Cardiac fibroblast (primary cell): ENCODE measurements around the gene DNAAF9.
A peak's percentile ranks its signal among the peaks of the same experiment; 100 is the strongest.

Source experiments
- DNase-seq, 2 donors: peaks; one replicate each; pipeline versions ENCODE4 v3.0.0 to v3.0.0-alpha.2; 2010; ENCODE audit warnings: low read depth in 2 of 2
- H3K4me3 ChIP-seq, 2 donors: replicated peaks in 1 of 2; 1 replicate in 1 of 2; 2 replicates in 1 of 2; pipeline ENCODE4 v1.5.1; 2011; ENCODE audit warnings: low read depth in 2 of 2, low read length in 2 of 2, mild to moderate bottlenecking in 2 of 2, moderate library complexity in 1 of 2
- TF ChIP-seq, protein P1 (sequence below): IDR thresholded peaks from one replicate; pipeline ENCODE4 v1.5.1; 2011; ENCODE audit warnings: low read depth, mild to moderate bottlenecking, low read length, inconsistent platforms

DNAAF9 gene

DNA sequence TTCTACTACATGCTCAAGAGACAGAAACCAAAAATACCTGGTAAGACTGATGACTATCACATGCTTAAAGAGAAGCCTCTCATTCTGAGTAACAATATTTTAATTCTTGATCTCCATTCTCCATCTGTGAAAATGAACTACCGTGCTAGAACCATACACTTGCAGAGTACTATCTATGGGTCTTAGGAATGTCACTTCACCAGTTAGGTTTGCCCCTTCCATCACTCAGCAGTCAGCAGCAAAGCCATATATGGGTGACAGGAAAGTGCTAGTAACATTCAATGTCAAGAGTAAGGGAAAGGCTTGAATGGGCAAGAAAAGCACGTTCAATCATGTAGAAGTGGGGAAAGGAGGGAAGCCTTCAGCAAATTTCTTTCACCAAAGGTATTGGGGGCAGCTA lies 2.3 kb downstream of the DNAAF9 start:
- no peak overlapping the region for H3K4me3 ChIP-seq

DNA sequence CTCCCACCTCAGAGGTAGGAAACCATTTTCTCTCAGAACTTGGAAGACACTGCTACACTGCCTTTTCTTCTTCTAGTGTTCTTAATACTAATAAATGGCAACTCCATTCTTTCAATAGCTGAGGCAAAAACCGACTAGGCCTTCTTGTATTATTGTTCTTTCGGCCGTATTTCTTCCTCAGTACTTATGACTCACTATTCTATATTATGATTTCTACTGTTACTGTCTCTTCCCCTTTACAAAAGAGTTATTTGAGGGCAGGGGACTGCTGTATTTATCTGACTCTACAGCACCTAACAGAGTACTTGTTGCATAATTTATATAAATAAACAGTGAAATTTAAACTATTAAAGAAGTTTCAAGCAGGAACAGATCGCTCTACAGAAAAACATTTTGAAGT lies 3.1 kb downstream of the DNAAF9 start:
- DNase-seq, result peak in 1 of 2 donors; percentile 26
- TF ChIP-seq, protein P1, sequence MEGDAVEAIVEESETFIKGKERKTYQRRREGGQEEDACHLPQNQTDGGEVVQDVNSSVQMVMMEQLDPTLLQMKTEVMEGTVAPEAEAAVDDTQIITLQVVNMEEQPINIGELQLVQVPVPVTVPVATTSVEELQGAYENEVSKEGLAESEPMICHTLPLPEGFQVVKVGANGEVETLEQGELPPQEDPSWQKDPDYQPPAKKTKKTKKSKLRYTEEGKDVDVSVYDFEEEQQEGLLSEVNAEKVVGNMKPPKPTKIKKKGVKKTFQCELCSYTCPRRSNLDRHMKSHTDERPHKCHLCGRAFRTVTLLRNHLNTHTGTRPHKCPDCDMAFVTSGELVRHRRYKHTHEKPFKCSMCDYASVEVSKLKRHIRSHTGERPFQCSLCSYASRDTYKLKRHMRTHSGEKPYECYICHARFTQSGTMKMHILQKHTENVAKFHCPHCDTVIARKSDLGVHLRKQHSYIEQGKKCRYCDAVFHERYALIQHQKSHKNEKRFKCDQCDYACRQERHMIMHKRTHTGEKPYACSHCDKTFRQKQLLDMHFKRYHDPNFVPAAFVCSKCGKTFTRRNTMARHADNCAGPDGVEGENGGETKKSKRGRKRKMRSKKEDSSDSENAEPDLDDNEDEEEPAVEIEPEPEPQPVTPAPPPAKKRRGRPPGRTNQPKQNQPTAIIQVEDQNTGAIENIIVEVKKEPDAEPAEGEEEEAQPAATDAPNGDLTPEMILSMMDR, result no peak
- no peak overlapping the region for H3K4me3 ChIP-seq

More for the DNA sequence above, 2.3 kb downstream of the DNAAF9 start:
- no peak for DNase-seq
- TF ChIP-seq, protein P1, result no peak

DNA sequence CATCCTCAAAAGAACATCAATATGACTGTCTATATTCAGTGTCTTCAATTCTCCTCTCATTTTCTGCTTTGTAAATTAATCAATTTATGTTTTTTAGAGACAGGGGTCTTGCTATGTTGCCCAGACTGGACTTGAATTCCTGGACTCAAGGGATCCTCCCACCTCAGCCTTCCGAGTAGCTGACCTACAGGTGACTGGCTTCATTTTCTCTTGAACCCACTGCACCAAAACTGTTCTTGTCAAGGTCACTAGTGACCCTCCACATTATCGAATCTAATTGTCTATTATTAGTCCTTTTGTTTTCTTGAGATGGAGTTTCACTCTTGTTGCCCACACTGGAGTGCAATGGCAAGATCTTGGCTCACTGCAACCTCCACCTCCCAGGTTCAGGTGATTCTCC lies 3.7 kb downstream of the DNAAF9 start:
- H3K4me3 ChIP-seq, result no peak overlapping the region
- no peak for DNase-seq
- TF ChIP-seq, protein P1, result no peak

DNA sequence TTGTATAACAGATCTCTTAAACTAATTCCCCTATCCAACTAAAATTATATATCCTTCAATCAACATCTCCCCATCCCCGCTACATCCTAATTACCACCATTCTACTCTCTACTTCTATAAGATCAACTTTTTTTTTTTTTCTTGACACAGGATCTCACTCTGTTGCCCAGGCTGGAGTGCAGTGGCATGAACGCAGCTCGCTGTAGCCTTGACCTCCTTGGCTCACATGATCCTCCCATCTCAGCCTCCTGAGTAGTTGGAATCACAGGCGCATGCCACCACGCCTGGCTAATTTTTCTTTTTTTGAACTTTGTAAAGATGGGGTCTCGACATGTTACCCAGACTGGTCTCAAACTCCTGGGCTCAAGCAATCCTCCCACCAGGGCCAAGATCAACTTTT lies 5.0 kb downstream of the DNAAF9 start:
- no peak for DNase-seq
- TF ChIP-seq, protein P1, result no peak
- no peak overlapping the region for H3K4me3 ChIP-seq

DNA sequence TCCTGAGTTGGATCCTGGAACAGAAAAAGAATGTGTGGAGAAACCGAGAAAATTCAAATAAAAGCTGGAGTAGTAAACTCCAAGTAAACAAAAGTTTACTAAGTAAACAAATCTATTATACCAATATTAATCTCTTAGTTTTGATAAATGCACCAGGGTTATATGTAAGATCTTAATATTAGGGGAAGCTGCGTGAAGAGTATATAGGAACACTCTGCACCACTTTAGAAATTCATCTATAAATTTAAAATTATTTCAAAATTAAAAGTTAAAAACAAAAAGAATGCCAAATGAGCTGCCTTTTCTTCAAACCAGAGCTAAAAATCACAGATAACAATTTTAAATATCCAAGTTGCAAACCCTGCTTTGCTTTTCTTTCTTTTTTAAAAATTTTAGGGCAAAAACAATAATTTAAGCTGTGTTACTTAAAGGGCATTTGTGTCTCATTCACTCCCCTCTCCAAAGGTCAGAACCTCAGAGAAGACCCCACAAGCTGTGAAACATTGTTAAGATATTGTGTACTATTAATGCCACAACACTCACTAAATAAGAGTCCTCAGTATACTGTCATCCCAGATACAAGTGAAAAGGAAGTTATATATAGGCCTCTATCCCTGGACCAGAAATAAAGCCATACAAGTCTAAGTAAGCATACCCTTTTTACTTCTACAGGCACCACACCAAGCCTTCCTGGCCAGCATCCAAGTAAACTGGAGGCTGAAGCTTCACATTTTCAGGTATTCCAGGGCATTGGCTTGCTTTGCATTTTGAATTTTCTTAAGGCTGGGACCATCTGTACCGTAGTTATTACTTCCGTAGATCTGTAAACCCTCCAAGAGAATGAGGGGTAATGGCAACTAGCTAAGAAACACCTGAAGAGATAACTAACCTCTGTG lies 7.0 kb downstream of the DNAAF9 start:
- H3K4me3 ChIP-seq, result no peak overlapping the region
- TF ChIP-seq, protein P1, result no peak
- no peak for DNase-seq

DNA sequence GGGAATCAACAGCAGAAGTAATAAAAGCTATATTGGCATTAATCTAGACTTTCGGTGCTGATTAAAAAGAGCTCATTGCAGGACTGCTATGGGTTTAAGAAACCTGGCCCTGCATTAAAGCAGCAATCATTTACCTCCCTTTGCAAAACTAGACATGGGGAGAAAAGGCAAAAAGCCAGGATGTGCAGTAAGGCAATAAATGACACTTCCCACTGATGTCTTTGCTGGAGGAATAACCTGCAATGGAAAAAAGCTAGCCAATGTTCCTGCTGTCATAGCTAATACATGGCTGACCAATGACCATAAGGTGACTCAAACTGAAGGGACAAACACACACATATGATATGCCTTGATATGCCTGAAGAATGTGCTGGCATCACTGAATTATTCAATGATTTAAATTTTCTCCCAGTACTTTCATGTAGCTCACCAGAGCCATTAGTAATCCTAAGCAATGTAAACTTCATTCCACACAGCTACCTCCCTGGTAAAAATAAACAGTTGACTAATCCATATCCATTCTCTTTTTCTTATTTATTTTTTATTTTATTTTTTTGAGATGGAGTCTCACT lies 8.7 kb downstream of the DNAAF9 start:
- no peak overlapping the region for H3K4me3 ChIP-seq
- TF ChIP-seq, protein P1, result no peak
- DNase-seq, result peak in 1 of 2 donors; percentile 65
